A549 (cell line): ENCODE results near the gene CUL1.

ENCODE experiments used
- CEBPB ChIP-seq, 2 experiments: fragments of >200 bp in 1 of 2; sonication (Bioruptor Twin) in 1 of 2; formaldehyde crosslinking in 1 of 2; IDR thresholded peaks; 2 replicates each; pipeline ENCODE4 v1.6.1; 2012 to 2016
- MAX ChIP-seq: IDR thresholded peaks from 2 replicates; pipeline ENCODE4 v1.6.1; 2012
- NPAS2 ChIP-seq: fragments of 250-450 bp; sonication (Bioruptor Pico); IDR thresholded peaks from 2 replicates; pipeline ENCODE4 v1.8.0; 2022; ENCODE audit warnings: mild to moderate bottlenecking, moderate library complexity, borderline replicate concordance
- POLR2A ChIP-seq: IDR thresholded peaks from 2 replicates; pipeline ENCODE4 v1.6.1; 2012; ENCODE audit warnings: mild to moderate bottlenecking, low read length
- REST ChIP-seq: fragments of 200-600 bp; sonication (generic); IDR thresholded peaks from 2 replicates; pipeline ENCODE4 v1.6.1; 2016; ENCODE audit warnings: antibody characterized with exemption, mild to moderate bottlenecking, moderate library complexity
- TF ChIP-seq, protein P1 (sequence below): fragments of >200 bp; sonication (Bioruptor Twin); formaldehyde crosslinking; IDR thresholded peaks from 3 replicates; pipeline ENCODE4 v1.5.1; 2016

DNA sequence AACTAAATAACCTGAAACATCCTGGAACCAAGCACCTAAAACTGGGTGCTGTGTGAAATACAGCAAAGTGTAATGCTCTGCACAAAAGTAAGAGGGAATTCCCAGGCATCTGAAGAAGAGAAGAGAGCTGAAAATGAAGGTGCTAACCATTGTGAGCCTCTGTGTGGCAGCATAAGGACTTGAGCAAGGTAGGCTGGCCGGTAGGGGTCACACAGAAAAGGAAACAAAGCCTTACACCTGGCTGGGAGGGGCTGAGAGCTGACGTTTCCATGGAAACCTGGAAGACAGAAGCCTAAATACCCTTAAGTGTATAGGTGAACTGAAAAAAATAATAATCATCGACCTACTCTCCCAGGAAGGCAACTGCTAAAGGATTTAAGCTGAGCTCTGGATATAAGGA lies 48.6 kb downstream of the CUL1 start:
- no peak for TF ChIP-seq POLR2A
- no peak for TF ChIP-seq NPAS2
- TF ChIP-seq, protein P1, sequence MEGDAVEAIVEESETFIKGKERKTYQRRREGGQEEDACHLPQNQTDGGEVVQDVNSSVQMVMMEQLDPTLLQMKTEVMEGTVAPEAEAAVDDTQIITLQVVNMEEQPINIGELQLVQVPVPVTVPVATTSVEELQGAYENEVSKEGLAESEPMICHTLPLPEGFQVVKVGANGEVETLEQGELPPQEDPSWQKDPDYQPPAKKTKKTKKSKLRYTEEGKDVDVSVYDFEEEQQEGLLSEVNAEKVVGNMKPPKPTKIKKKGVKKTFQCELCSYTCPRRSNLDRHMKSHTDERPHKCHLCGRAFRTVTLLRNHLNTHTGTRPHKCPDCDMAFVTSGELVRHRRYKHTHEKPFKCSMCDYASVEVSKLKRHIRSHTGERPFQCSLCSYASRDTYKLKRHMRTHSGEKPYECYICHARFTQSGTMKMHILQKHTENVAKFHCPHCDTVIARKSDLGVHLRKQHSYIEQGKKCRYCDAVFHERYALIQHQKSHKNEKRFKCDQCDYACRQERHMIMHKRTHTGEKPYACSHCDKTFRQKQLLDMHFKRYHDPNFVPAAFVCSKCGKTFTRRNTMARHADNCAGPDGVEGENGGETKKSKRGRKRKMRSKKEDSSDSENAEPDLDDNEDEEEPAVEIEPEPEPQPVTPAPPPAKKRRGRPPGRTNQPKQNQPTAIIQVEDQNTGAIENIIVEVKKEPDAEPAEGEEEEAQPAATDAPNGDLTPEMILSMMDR = no peak
- TF ChIP-seq MAX = no peak
- TF ChIP-seq REST = no peak
- TF ChIP-seq CEBPB (IDR thresholded peaks at IDR 0.05) = no peak
